Measurements from ENCODE around the gene ACE2.

- TF ChIP-seq ARNT (IDR thresholded peaks at IDR 0.05) (no peak), BHLHE40 (IDR thresholded peaks at IDR 0.05; ENCODE audit: borderline replicate concordance) (no peak), SUZ12 (IDR thresholded peaks at IDR 0.05) (no peak), FOXM1 (IDR thresholded peaks at IDR 0.05; ENCODE audit: borderline replicate concordance) (no peak), FOXK2 (IDR thresholded peaks at IDR 0.05) (no peak), SP1 (IDR thresholded peaks at IDR 0.05) (no peak), FOXA1 (IDR thresholded peaks at IDR 0.05) (no peak), HDGF (IDR thresholded peaks at IDR 0.05; ENCODE audit: borderline replicate concordance) (no peak), ELF4 (IDR thresholded peaks at IDR 0.05) (no peak), L3MBTL2 (conservative IDR thresholded peaks at IDR 0.05) (no peak)
Observed at GRCh38 chrX:15529165-15529564, 71.6 kb downstream of the ACE2 start.

Measured in HEK293T (cell line).